K562 (cell line): ENCODE results near the gene CLCN5. TPM values are rescaled to one million over a fixed set of nuclear protein-coding genes. Genes with fewer than 3 reads are reported as not detected.
A peak's percentile ranks its signal among the peaks of the same experiment; 100 is the strongest.

ENCODE experiments used
- ATAC-seq: fragments of 200-7000 bp; cut with Tn5 transposase; 3 replicates; pipeline ENCODE4 v1.9.1; 2020; ENCODE audit warnings: moderate library complexity
- BruUV-seq: library from RNA; stranded (reverse); fragments of 400-500 nt; replicated peaks from 2 replicates; lab custom pipeline; 2021; lab: Mats Ljungman, UMichigan
- CTCF ChIA-PET: fragments of 300-600 bp; formaldehyde crosslinking; extraction: SDS; loops from one replicate; lab custom pipeline; 2021; ENCODE audit warnings: low intra/inter-chr PET ratio; lab: Yijun Ruan, JAX
- POLR2A ChIA-PET: fragments of 300-600, 350-650 bp; sonication (Branson Sonifier 250); formaldehyde crosslinking; extraction: SDS; loops from one replicate; lab custom pipeline; 2021; ENCODE audit warnings: antibody characterized with exemption, inconsistent platforms; lab: Yijun Ruan, JAX
- DNase-seq, 4 experiments: peaks; one replicate each; pipeline versions ENCODE4 v3.0.0 to v3.0.0-alpha.2; 2011 to 2018; ENCODE audit warnings: low spot score in 3 of 4, mixed read lengths in 3 of 4; ENCODE audit errors: extremely low read depth in 1 of 4
- FAIRE-seq: peaks from 2 replicates; lab custom pipeline; 2011; peaks lifted over from hg19 to GRCh38; lab: Jason Lieb, UNC
- H2AFZ ChIP-seq: 2 replicates; pipeline ENCODE4 v1.6.0; 2011; ENCODE audit warnings: low read depth, low read length, control low read depth, inconsistent platforms
- H3K27ac ChIP-seq: fragments of 200-600 bp; 3 replicates; pipeline ENCODE4 v1.8.0; 2011; ENCODE audit warnings: low read depth, mild to moderate bottlenecking, control low read depth, inconsistent platforms, low read length, moderate library complexity, mixed read lengths; ENCODE audit errors: extremely low read depth
- H3K27me3 ChIP-seq, 2 experiments: fragments of 300-600 bp in 1 of 2; 2 replicates in 1 of 2; 3 replicates in 1 of 2; pipeline versions ENCODE4 v1.6.0 to v1.8.0; 2011; ENCODE audit warnings: inconsistent platforms in 2 of 2, low read length in 2 of 2, mild to moderate bottlenecking in 1 of 2, mixed read lengths in 1 of 2, moderate library complexity in 1 of 2; ENCODE audit not compliant: control insufficient read depth in 2 of 2, insufficient read depth in 2 of 2
- H3K36me3 ChIP-seq: fragments of 300-600 bp; 3 replicates; pipeline ENCODE4 v1.8.0; 2011; ENCODE audit warnings: mild to moderate bottlenecking, low read length, inconsistent platforms; ENCODE audit not compliant: control insufficient read depth, insufficient read depth
- H3K4me1 ChIP-seq, 2 experiments: fragments of 200-600 bp in 1 of 2; replicated peaks in 1 of 2; 2 replicates in 1 of 2; 3 replicates in 1 of 2; pipeline versions ENCODE4 v1.5.1 to v1.8.0; 2011; ENCODE audit warnings: inconsistent platforms in 2 of 2, low read length in 2 of 2, mild to moderate bottlenecking in 1 of 2, mixed read lengths in 1 of 2, moderate library complexity in 1 of 2; ENCODE audit not compliant: control insufficient read depth in 2 of 2, insufficient read depth in 2 of 2
- H3K4me2 ChIP-seq: 2 replicates; pipeline ENCODE4 v1.6.1; 2011; ENCODE audit warnings: low read length, control low read depth, inconsistent platforms, mixed read lengths; ENCODE audit not compliant: insufficient read depth
- H3K4me3 ChIP-seq: fragments of 200-600 bp; sonication (generic), shearing (Covaris generic); 2 replicates; pipeline ENCODE4 v1.5.1; 2016; ENCODE audit warnings: control low read depth, inconsistent platforms
- H3K79me2 ChIP-seq: fragments of 200-600 bp; 3 replicates; pipeline ENCODE4 v1.8.0; 2011; ENCODE audit warnings: low read length, inconsistent platforms; ENCODE audit not compliant: control insufficient read depth, insufficient read depth
- H3K9ac ChIP-seq, 2 experiments: 2 replicates each; pipeline versions ENCODE4 v1.6.0 to v1.6.1; 2011; ENCODE audit warnings: low read depth in 2 of 2, low read length in 2 of 2, control low read depth in 1 of 2, inconsistent platforms in 1 of 2, mild to moderate bottlenecking in 1 of 2, mixed read lengths in 1 of 2; ENCODE audit not compliant: insufficient read depth in 1 of 2
- H3K9me1 ChIP-seq: one replicate; pipeline ENCODE4 v1.6.0; 2011; ENCODE audit warnings: inconsistent platforms, mild to moderate bottlenecking, low read length, moderate library complexity; ENCODE audit not compliant: control insufficient read depth, insufficient read depth
- H3K9me3 ChIP-seq: replicated peaks from 2 replicates; pipeline ENCODE4 v1.5.1; 2011; ENCODE audit warnings: low read depth, low read length, inconsistent platforms; ENCODE audit not compliant: control insufficient read depth, insufficient read depth
- H4K20me1 ChIP-seq: replicated peaks from 2 replicates; pipeline ENCODE4 v1.6.1; 2011; ENCODE audit warnings: low read length, inconsistent platforms, mixed read lengths; ENCODE audit not compliant: control insufficient read depth, insufficient read depth
- CCNT2 ChIP-seq: IDR thresholded peaks from 2 replicates; pipeline ENCODE4 v1.6.1; 2011; ENCODE audit warnings: borderline replicate concordance, low read depth, mild to moderate bottlenecking, moderate library complexity, mixed read lengths, low read length; ENCODE audit not compliant: insufficient read length; ENCODE audit errors: extremely low read depth
- HNRNPUL1 ChIP-seq: fragments of 200-400 bp; formaldehyde crosslinking; IDR thresholded peaks from 2 replicates; pipeline ENCODE4 v1.6.1; 2017; ENCODE audit warnings: low read length
- KDM2B ChIP-seq: fragments of 250-450 bp; sonication (Bioruptor Pico); IDR thresholded peaks from 2 replicates; pipeline ENCODE4 v1.8.0; 2021; ENCODE audit warnings: mild to moderate bottlenecking, moderate library complexity
- KLF10 ChIP-seq: fragments of 250-450 bp; sonication (Bioruptor Pico); IDR thresholded peaks from 2 replicates; pipeline ENCODE4 v1.6.1; 2021; ENCODE audit warnings: matching md5 sums
- KLF16 ChIP-seq: IDR thresholded peaks from 2 replicates; pipeline ENCODE4 v1.6.1; 2016; ENCODE audit warnings: antibody characterized with exemption
- PCBP1 ChIP-seq: fragments of 200-400 bp; formaldehyde crosslinking; IDR thresholded peaks from 2 replicates; pipeline ENCODE4 v1.6.1; 2018; ENCODE audit warnings: mild to moderate bottlenecking, low read depth, low read length; ENCODE audit not compliant: poor library complexity, severe bottlenecking
- PML ChIP-seq: IDR thresholded peaks from 2 replicates; pipeline ENCODE4 v1.6.1; 2012; ENCODE audit warnings: low read length, inconsistent platforms
- RBBP5 ChIP-seq: fragments of 200-600 bp; sonication (generic); IDR thresholded peaks from 2 replicates; pipeline ENCODE4 v1.6.1; 2012; ENCODE audit warnings: borderline replicate concordance, mild to moderate bottlenecking, low read length, control low read depth, inconsistent platforms; ENCODE audit not compliant: insufficient read depth, poor library complexity, severe bottlenecking
- RCOR1 ChIP-seq, 2 experiments: IDR thresholded peaks; 2 replicates each; pipeline ENCODE4 v1.6.1; 2012; ENCODE audit warnings: low read depth in 2 of 2, low read length in 2 of 2, borderline replicate concordance in 1 of 2, improper control_type of control experiment in 1 of 2
- SMARCA4 ChIP-seq: fragments of 450-650 bp; IDR thresholded peaks from 2 replicates; pipeline ENCODE4 v1.6.1; 2016
- SOX6 ChIP-seq: fragments of 450-650 bp; IDR thresholded peaks from 2 replicates; pipeline ENCODE4 v1.6.1; 2014; ENCODE audit warnings: mild to moderate bottlenecking
- TAL1 ChIP-seq: fragments of 450-650 bp; IDR thresholded peaks from 2 replicates; pipeline ENCODE4 v1.6.1; 2016; ENCODE audit warnings: mild to moderate bottlenecking
- TEAD2 ChIP-seq: fragments of 450-650 bp; IDR thresholded peaks from 2 replicates; pipeline ENCODE4 v1.6.1; 2016; ENCODE audit warnings: missing genetic modification characterization, control low read depth, missing compliant biosample characterization
- TFAM ChIP-seq: fragments of 250-450 bp; sonication (Bioruptor Pico); conservative IDR thresholded peaks from 2 replicates; pipeline ENCODE4 v1.5.0; 2021; ENCODE audit warnings: mild to moderate bottlenecking, moderate library complexity
- ZNF121 ChIP-seq: sonication (generic); formaldehyde crosslinking; conservative IDR thresholded peaks from 2 replicates; pipeline ENCODE4 v1.8.0; 2022; ENCODE audit warnings: missing genetic modification reagents
- ZNF830 ChIP-seq: fragments of 250-450 bp; sonication (Bioruptor Pico); IDR thresholded peaks from 2 replicates; pipeline ENCODE4 v1.5.0; 2021; ENCODE audit warnings: mild to moderate bottlenecking
- WGBS: fragments of 100-300 bp; shearing (Covaris generic); methylation state at CpG from one replicate; pipeline ENCODE4 v1.1.6; 2016; ENCODE audit warnings: low coverage, mixed read lengths; ENCODE audit not compliant: insufficient coverage; ENCODE audit errors: missing lambda C conversion rate; 5-methylcytosine and 5-hydroxymethylcytosine counted together
- in situ Hi-C: fragments of 300-500 bp; cut with MboI; formaldehyde crosslinking; loops from 4 replicates; pipeline ENCODE4 v1.15.0; 2018; ENCODE audit warnings: inconsistent platforms, mixed read lengths
- intact Hi-C: fragments of 100-400 bp; cut with micrococcal nuclease; formaldehyde crosslinking; loops from 2 replicates; pipeline ENCODE4 v1.14.2; 2022
- polyA plus RNA-seq, 8 experiments: library from polyadenylated mRNA; depleted of rRNA in 4 of 8; stranded (reverse) in 5 of 8; unstranded in 3 of 8; fragments of >200 nt; fragmentation: Nextera tagmentation in 2 of 8; fragmentation: Illumina TruSeq in 1 of 8; extraction: Ambion mirVana in 2 of 8; extraction: Trizol in 1 of 8; gene quantifications; 2 replicates each; pipeline versions ENCODE4 v1.2.1 to v1.2.3, GENCODE V29; 2011 to 2014; ENCODE audit warnings: inconsistent platforms in 1 of 8, missing spikeins in 1 of 8
- total RNA-seq, 7 experiments: library from RNA; depleted of rRNA in 6 of 7; stranded (reverse); fragments of >200 nt in 6 of 7; fragmentation: Illumina TruSeq in 2 of 7; extraction: Trizol in 2 of 7; gene quantifications; 2 replicates each; pipeline versions ENCODE4 v1.2.1 to v1.2.3, GENCODE V29; 2011 to 2021; ENCODE audit warnings: low replicate concordance in 1 of 7
- TF ChIP-seq, protein P1 (sequence below), 3 experiments: fragments of 200-800 bp in 1 of 3; fragments of 250-450 bp in 1 of 3; fragments of 450-650 bp in 1 of 3; sonication (Bioruptor Pico) in 1 of 3; sonication (Bioruptor generic) in 1 of 3; formaldehyde crosslinking in 1 of 3; IDR thresholded peaks; 2 replicates each; pipeline versions ENCODE4 v1.6.1 to v1.8.0; 2016 to 2022; ENCODE audit warnings: mild to moderate bottlenecking in 2 of 3, missing genetic modification characterization in 2 of 3, missing compliant biosample characterization in 1 of 3, moderate library complexity in 1 of 3

The CLCN5 gene
- total and polyA plus RNA-seq, 9 of the 15 experiments (the other 6 are each of a cell fraction or from before 2014, with no cell fraction given): 0.94 to 11.8 (median 7.1) TPM

DNA sequence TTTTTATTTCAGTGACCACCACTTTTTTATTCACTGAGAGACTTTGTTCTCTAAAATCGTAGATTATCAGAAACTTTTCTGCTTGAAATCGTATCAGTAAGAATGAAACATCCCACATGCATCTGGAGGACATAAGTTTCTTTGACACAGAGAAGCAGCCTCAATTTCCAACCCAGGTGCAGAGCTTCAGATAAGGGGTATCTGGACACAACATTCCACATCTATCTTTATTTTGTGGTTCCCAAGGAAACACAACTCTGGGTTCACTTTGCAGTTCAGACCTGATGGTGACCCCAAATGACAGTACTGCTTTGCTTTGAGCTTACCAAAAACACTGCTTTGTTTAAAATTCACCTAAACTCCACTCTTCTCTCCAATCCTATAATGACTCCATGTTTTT, 1.3 kb upstream of the CLCN5 start:
- H3K9ac ChIP-seq: no peak overlapping the region
- H3K36me3 ChIP-seq: 0 out of 3 replicates have a peak, but pooled peaks cover 4% of the 10 kb centered on the region
- H2AFZ ChIP-seq: no peak overlapping the region
- in situ Hi-C loops (loop anchor here (25.0 kb wide), 1 partner anchor 1284 kb away; no protein-coding TSS in a partner anchor), intact Hi-C loops (no loop called here)
- peak overlapping the region; percentile 68; the same call in 2 of the 3 replicates for H3K27ac ChIP-seq
- CTCF ChIA-PET: no interaction called here
- H3K27me3 ChIP-seq: no peaks in the 10 kb centered on the region
- no peaks in the 10 kb centered on the region; the same call in 1 of the 2 replicates for H4K20me1 ChIP-seq
- H3K79me2 ChIP-seq: peaks cover 9% of the 10 kb centered on the region; the same call in 1 of the 3 replicates
- ATAC-seq: no peak; the same call in 2 of the 3 replicates
- H3K9me3 ChIP-seq: no peaks in the 10 kb centered on the region
- peak; percentile 13 to 70 (median 18) for DNase-seq
- 3% methylated on average over 2 of the region's 2 CpGs for WGBS
- H3K9me1 ChIP-seq: no peaks in the 10 kb centered on the region
- no TSS peak for BruUV-seq
- no peak overlapping the region; the same call in 1 of the 2 replicates for H3K4me2 ChIP-seq
- POLR2A ChIA-PET: interaction anchor here (0.5 to 1.4 kb wide), 2 partner anchors 17 to 528 kb away, joined by 4 read pairs; no protein-coding TSS in a partner anchor
- FAIRE-seq: peak; percentile 81
- no peak overlapping the region for H3K4me3 ChIP-seq
- H3K4me1 ChIP-seq: peaks cover 6 to 8% of the 10 kb centered on the region in 2 experiments; a peak in 4 of 5 replicates
- TF ChIP-seq RCOR1 (IDR thresholded peaks at IDR 0.05; ENCODE audit: borderline replicate concordance in 1 of 2, low read depth in 2 of 2, low read length in 2 of 2): peak in 1 of 2 experiments; percentile 63; a peak in 2 of 4 replicates
- no peak for TF ChIP-seq HNRNPUL1
- TF ChIP-seq TEAD2 (tag): no peak
- TF ChIP-seq TFAM (CRISPR knock-in tag): no peak
- no peak for TF ChIP-seq KDM2B (CRISPR knock-in tag)
- peak; percentile 75; the same call in 1 of the 2 replicates for TF ChIP-seq PML
- no peak for TF ChIP-seq KLF10 (CRISPR knock-in tag)
- TF ChIP-seq PCBP1: no peak
- TF ChIP-seq SMARCA4: peak; percentile 71
- TF ChIP-seq ZNF121 (CRISPR knock-in tag): no peak
- TF ChIP-seq, protein P1, sequence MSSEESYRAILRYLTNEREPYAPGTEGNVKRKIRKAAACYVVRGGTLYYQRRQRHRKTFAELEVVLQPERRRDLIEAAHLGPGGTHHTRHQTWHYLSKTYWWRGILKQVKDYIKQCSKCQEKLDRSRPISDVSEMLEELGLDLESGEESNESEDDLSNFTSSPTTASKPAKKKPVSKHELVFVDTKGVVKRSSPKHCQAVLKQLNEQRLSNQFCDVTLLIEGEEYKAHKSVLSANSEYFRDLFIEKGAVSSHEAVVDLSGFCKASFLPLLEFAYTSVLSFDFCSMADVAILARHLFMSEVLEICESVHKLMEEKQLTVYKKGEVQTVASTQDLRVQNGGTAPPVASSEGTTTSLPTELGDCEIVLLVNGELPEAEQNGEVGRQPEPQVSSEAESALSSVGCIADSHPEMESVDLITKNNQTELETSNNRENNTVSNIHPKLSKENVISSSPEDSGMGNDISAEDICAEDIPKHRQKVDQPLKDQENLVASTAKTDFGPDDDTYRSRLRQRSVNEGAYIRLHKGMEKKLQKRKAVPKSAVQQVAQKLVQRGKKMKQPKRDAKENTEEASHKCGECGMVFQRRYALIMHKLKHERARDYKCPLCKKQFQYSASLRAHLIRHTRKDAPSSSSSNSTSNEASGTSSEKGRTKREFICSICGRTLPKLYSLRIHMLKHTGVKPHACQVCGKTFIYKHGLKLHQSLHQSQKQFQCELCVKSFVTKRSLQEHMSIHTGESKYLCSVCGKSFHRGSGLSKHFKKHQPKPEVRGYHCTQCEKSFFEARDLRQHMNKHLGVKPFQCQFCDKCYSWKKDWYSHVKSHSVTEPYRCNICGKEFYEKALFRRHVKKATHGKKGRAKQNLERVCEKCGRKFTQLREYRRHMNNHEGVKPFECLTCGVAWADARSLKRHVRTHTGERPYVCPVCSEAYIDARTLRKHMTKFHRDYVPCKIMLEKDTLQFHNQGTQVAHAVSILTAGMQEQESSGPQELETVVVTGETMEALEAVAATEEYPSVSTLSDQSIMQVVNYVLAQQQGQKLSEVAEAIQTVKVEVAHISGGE (CRISPR knock-in tag; IDR thresholded peaks at IDR 0.05): no peak
- no peak for TF ChIP-seq RBBP5
- peak; percentile 53 for TF ChIP-seq SOX6
- TF ChIP-seq KLF16: peak; percentile 74; the same call in 1 of the 2 replicates
- TF ChIP-seq CCNT2: peak; percentile 48
- TF ChIP-seq ZNF830 (CRISPR knock-in tag): no peak
- peak; percentile 88 for TF ChIP-seq TAL1
